Right lobe of liver (tissue), 4 donors: Measurements from ENCODE around the gene ZNF391.

Experiments
- CTCF ChIP-seq, 4 donors: fragments of 200-600 bp in 3 of 4; fragments of 450-650 bp in 1 of 4; IDR thresholded peaks; one replicate each; pipeline versions ENCODE4 v1.5.1 to v1.8.0; 2016 to 2022; ENCODE audit warnings: antibody characterized with exemption in 4 of 4, mild to moderate bottlenecking in 2 of 4
- POLR2A ChIP-seq: fragments of 450-650 bp; IDR thresholded peaks from one replicate; pipeline ENCODE4 v1.6.1; 2017; ENCODE audit warnings: antibody characterized with exemption, mild to moderate bottlenecking
- donor health status: DM: no; HTN: no; CAD: no.
- donor health status: DM: no; HTN: no; CAD: no.
- donor health status: DM: no; HTN: yes; CAD: no.

GRCh38 chr6:27359231-27359630, 29.3 kb upstream of the ZNF391 start:
- TF ChIP-seq CTCF (IDR thresholded peaks at IDR 0.05) = no peak
- no peak for TF ChIP-seq POLR2A
